Spleen (tissue), 11 donors: Measurements from ENCODE around the gene EN1. TPM values are rescaled to one million over a fixed set of nuclear protein-coding genes. Genes with fewer than 3 reads are reported as not detected.
A peak's percentile ranks its signal among the peaks of the same experiment; 100 is the strongest.

Experiments used
- DNase-seq: peaks from one replicate; pipeline ENCODE4 v3.0.0-alpha.2; 2020
- H3K27ac ChIP-seq, 8 donors: fragments of 200-600 bp; sonication (generic) in 7 of 8; 1 replicate in 4 of 8; 2 replicates in 4 of 8; pipeline versions ENCODE4 v1.5.0 to v1.8.0; 2016 to 2021; ENCODE audit warnings: inconsistent platforms in 4 of 8, mild to moderate bottlenecking in 4 of 8, moderate library complexity in 1 of 8
- H3K27me3 ChIP-seq, 7 donors: fragments of 200-600 bp; sonication (generic) in 6 of 7; replicated peaks in 1 of 7; 1 replicate in 4 of 7; 2 replicates in 3 of 7; pipeline versions ENCODE4 v1.5.0 to v1.8.0; 2016 to 2021; ENCODE audit warnings: inconsistent platforms in 3 of 7, mild to moderate bottlenecking in 1 of 7
- H3K36me3 ChIP-seq, 6 donors: fragments of 200-600 bp; sonication (generic) in 5 of 6; 1 replicate in 4 of 6; 2 replicates in 2 of 6; pipeline versions ENCODE4 v1.5.0 to v1.8.0; 2016 to 2021; ENCODE audit warnings: inconsistent platforms in 2 of 6
- H3K4me1 ChIP-seq, 6 donors: fragments of 200-600 bp; sonication (generic) in 5 of 6; 1 replicate in 3 of 6; 2 replicates in 3 of 6; pipeline versions ENCODE4 v1.5.0 to v1.8.0; 2016 to 2021; ENCODE audit warnings: inconsistent platforms in 3 of 6
- H3K4me3 ChIP-seq, 8 donors: fragments of 200-600 bp; sonication (generic) in 7 of 8; 1 replicate in 4 of 8; 2 replicates in 4 of 8; pipeline versions ENCODE4 v1.5.0 to v1.8.0; 2016 to 2021; ENCODE audit warnings: inconsistent platforms in 4 of 8, mild to moderate bottlenecking in 4 of 8, moderate library complexity in 2 of 8
- H3K9me3 ChIP-seq, 8 donors: fragments of 200-600 bp; sonication (generic) in 7 of 8; 1 replicate in 4 of 8; 2 replicates in 4 of 8; pipeline versions ENCODE4 v1.5.0 to v1.8.0; 2016 to 2021; ENCODE audit warnings: inconsistent platforms in 4 of 8
- CTCF ChIP-seq, 11 experiments: fragments of 200-600 bp in 7 of 11; fragments of 450-650 bp in 4 of 11; sonication (generic) in 4 of 11; IDR thresholded peaks in 8 of 11; conservative IDR thresholded peaks in 3 of 11; 1 replicate in 7 of 11; 2 replicates in 4 of 11; pipeline versions ENCODE4 v1.4.0 to v1.8.0; 2016 to 2021; ENCODE audit warnings: antibody characterized with exemption in 11 of 11, inconsistent platforms in 4 of 11, mild to moderate bottlenecking in 1 of 11
- POLR2A ChIP-seq, 3 donors: fragments of 450-650 bp; IDR thresholded peaks; one replicate each; pipeline ENCODE4 v1.5.1; 2017; ENCODE audit warnings: antibody characterized with exemption in 3 of 3, mild to moderate bottlenecking in 1 of 3
- POLR2AphosphoS5 ChIP-seq, 3 donors: sonication (generic); formaldehyde crosslinking; IDR thresholded peaks; one replicate each; pipeline ENCODE4 v1.5.1; 2017; ENCODE audit warnings: antibody characterized with exemption in 3 of 3
- WGBS, 5 donors: extraction: QIAGEN DNeasy Blood & Tissue Kit in 3 of 5; methylation state at CpG; one replicate each; pipeline versions ENCODE4 v1.1.5 to v1.1.7; 2013 to 2018; 5-methylcytosine and 5-hydroxymethylcytosine counted together
- intact Hi-C: fragments of 100-400 bp; cut with DNase I; formaldehyde crosslinking; loops from one replicate; pipeline ENCODE4 v1.15.0; 2023; ENCODE audit warnings: low total_unique reads
- polyA plus RNA-seq, 3 donors: library from polyadenylated mRNA; stranded (reverse); fragments of 200-250 nt; gene quantifications; one replicate each; pipeline ENCODE4 v1.2.1, GENCODE V29; 2013
- total RNA-seq, 7 donors: library from RNA; depleted of rRNA in 3 of 7; stranded (reverse); fragments of >200 nt in 3 of 7; fragmentation: NEBNext Ultra II Directional in 4 of 7; extraction: Animal tissue kit (Norgen Biotek cat#: 25700) in 4 of 7; gene quantifications; one replicate each; pipeline versions ENCODE4 v1.1.0 to v1.2.1, GENCODE V29; 2016 to 2021
- donor health status: healthy with polysubstance abuse.
- donor health status: DM: no; HTN: no; CAD: no; lungs with moderate emphysema.
- donor health status: DM: no; HTN: no; CAD: no.
- donor health status: Bipolar disorder and iron deficiency.
- donor health status: healthy.
- donor health status: DM: no; HTN: no; CAD: no.
- donor health status: DM: yes; HTN: yes; CAD: no.

The EN1 gene
- total and polyA plus RNA-seq, 10 donors, result not detected

- Histone ChIP-seq H3K9me3 (no peaks in the 10 kb centered on the region), H3K27ac (no peak overlapping the region), H3K27me3 (peaks cover 12 to 100% (median 84%) of the 10 kb centered on the region in 7 donors), H3K36me3 (no peaks in the 10 kb centered on the region), H3K4me3 (peak overlapping the region in 2 of 8 donors; percentile 10 to 62), H3K4me1 (peaks cover 11 to 58% (median 45%) of the 10 kb centered on the region in 6 donors)
- TF ChIP-seq POLR2A (IDR thresholded peaks at IDR 0.05) (no peak), POLR2AphosphoS5 (IDR thresholded peaks at IDR 0.05) (no peak), CTCF (IDR thresholded peaks at IDR 0.05 in 8 of 11, conservative IDR thresholded peaks at IDR 0.05 in 3 of 11) (no peak)
- intact Hi-C loops, result no loop called here
- DNase-seq, result peak; percentile 73
- WGBS, 5 donors, result 4 to 9% (median 6%) methylated on average over 49 to 52 of the region's 52 CpGs
These were observed 10.4 kb upstream of the EN1 start for GRCh38 chr2:118857677-118858484.

GRCh38 chr2:118856978-118857676 lies 9.7 kb upstream of the EN1 start:
- 5 to 10% (median 7%) methylated on average over 19 to 50 of the region's 50 CpGs for WGBS, 5 donors

GRCh38 chr2:118856330-118856977 lies 9.0 kb upstream of the EN1 start:
- Histone ChIP-seq H3K9me3 (no peaks in the 10 kb centered on the region), H3K27ac (no peak overlapping the region), H3K4me1 (peaks cover 11 to 65% (median 49%) of the 10 kb centered on the region in 6 donors), H3K36me3 (no peaks in the 10 kb centered on the region), H3K27me3 (peaks cover 12 to 100% (median 97%) of the 10 kb centered on the region in 7 donors), H3K4me3 (peak overlapping the region in 3 of 8 donors; percentile 40 to 62 (median 41))
- TF ChIP-seq CTCF (IDR thresholded peaks at IDR 0.05 in 8 of 11, conservative IDR thresholded peaks at IDR 0.05 in 3 of 11) (no peak), POLR2A (IDR thresholded peaks at IDR 0.05) (no peak), POLR2AphosphoS5 (IDR thresholded peaks at IDR 0.05) (no peak)
- WGBS, 5 donors, result 7 to 11% (median 10%) methylated on average over 20 to 25 of the region's 25 CpGs
- intact Hi-C loops, result no loop called here
- DNase-seq, result no peak

More at GRCh38 chr2:118856978-118857676, 9.7 kb upstream of the EN1 start:
- Histone ChIP-seq H3K4me3 (peak overlapping the region in 2 of 8 donors; percentile 10 to 62), H3K27ac (no peak overlapping the region), H3K36me3 (no peaks in the 10 kb centered on the region), H3K27me3 (peaks cover 12 to 100% (median 91%) of the 10 kb centered on the region in 7 donors), H3K4me1 (peaks cover 11 to 65% (median 49%) of the 10 kb centered on the region in 6 donors), H3K9me3 (no peaks in the 10 kb centered on the region)
- peak; percentile 69 for DNase-seq
- intact Hi-C loops, result no loop called here
- TF ChIP-seq POLR2AphosphoS5 (IDR thresholded peaks at IDR 0.05) (peak in 1 of 3 donors; percentile 46), POLR2A (IDR thresholded peaks at IDR 0.05) (no peak), CTCF (IDR thresholded peaks at IDR 0.05 in 8 of 11, conservative IDR thresholded peaks at IDR 0.05 in 3 of 11) (no peak)
